Activated T-cell treated with anti-CD3 and anti-CD28 coated beads, Interleukin-2, amount 50 U/mL, for 4 hours (primary cell): ENCODE measurements around the gene TRIM8. TPM values are rescaled to one million over a fixed set of nuclear protein-coding genes. Genes with fewer than 3 reads are reported as not detected.

Experiments
- ATAC-seq, 2 donors: fragments of 200-7000 bp; cut with Tn5 transposase; one replicate each; pipeline ENCODE4 v1.10.0; 2021
- DNase-seq: peaks from one replicate; pipeline ENCODE4 v3.0.0-alpha.2; 2020
- H3K27me3 Mint-ChIP-seq: one replicate; pipeline ENCODE4 v1.8.0; 2021; ENCODE audit warnings: low read depth, mixed read lengths
- H3K36me3 Mint-ChIP-seq: one replicate; pipeline ENCODE4 v1.8.0; 2022; ENCODE audit warnings: mixed read lengths; ENCODE audit not compliant: insufficient read depth
- H3K4me1 Mint-ChIP-seq: one replicate; pipeline ENCODE4 v1.8.0; 2021; ENCODE audit warnings: low read depth, mixed read lengths
- H3K4me3 Mint-ChIP-seq: one replicate; pipeline ENCODE4 v1.8.0; 2021; ENCODE audit warnings: mild to moderate bottlenecking, moderate library complexity, mixed read lengths
- H3K9me3 Mint-ChIP-seq: one replicate; pipeline ENCODE4 v1.8.0; 2021; ENCODE audit warnings: mixed read lengths
- total RNA-seq, 3 donors: library from RNA; stranded (reverse); gene quantifications; one replicate each; pipeline ENCODE4 v1.2.1, GENCODE V29; 2021

TRIM8 gene
- total RNA-seq, 3 donors from 2014 or later: 53.9 to 67.6 (median 59.9) TPM

DNA sequence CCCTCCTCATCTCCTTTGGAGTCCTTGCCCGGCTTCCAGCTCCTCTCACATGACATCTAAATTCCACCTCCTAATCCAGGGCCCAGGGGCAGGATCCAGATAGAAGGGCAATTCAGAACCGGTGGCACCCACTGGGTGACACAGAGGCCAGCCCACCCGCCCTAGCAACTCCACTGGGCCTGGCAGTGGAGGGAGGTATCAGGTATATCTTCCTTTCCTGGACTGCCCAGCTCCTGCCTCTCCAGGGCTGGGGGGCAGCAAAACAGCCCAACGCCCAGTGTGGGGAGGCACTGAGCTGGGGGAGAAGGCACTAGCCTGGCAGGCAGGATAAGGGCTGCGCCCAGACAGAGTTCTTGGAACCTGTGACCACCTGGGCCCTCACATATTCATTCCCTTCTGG lies 10.4 kb upstream of the TRIM8 start:
- Mint-ChIP-seq H3K36me3 (no peaks in the 10 kb centered on the region), H3K27me3 (no peaks in the 10 kb centered on the region), H3K4me1 (peaks cover 42% of the 10 kb centered on the region), H3K4me3 (no peak overlapping the region), H3K9me3 (no peaks in the 10 kb centered on the region)
- no peak for DNase-seq
- no peak for ATAC-seq

DNA sequence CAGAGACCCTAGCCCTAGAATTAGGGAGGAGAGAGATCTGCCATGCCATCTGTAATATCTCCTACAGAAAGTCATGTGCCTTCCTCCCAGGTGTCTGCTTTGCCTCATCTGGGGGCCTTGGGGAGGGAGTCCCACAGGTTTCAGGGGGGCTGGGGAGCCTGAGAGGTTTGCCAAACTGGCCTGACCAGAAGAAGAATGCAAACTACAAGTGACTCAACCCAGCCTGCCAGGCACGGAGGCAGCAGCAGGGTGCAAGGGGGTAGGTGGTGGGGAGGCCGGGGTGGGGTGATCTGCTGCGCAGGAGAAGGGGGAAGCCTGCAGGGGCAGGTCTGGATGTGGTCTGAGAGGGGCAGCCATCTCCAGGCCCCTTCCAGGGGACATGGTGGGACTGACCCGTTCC lies 9.6 kb upstream of the TRIM8 start:
- no peak for DNase-seq
- no peaks in the 10 kb centered on the region for H3K9me3 Mint-ChIP-seq
- ATAC-seq: no peak
- H3K4me3 Mint-ChIP-seq: no peak overlapping the region
- H3K27me3 Mint-ChIP-seq: no peaks in the 10 kb centered on the region
- H3K36me3 Mint-ChIP-seq: no peaks in the 10 kb centered on the region
- peaks cover 42% of the 10 kb centered on the region for H3K4me1 Mint-ChIP-seq

GRCh38 chr10:102635377-102635776 lies 8.9 kb upstream of the TRIM8 start:
- no peak for DNase-seq
- peak overlapping the region; percentile 25 for H3K4me3 Mint-ChIP-seq
- no peaks in the 10 kb centered on the region for H3K36me3 Mint-ChIP-seq
- no peaks in the 10 kb centered on the region for H3K9me3 Mint-ChIP-seq
- peaks cover 42% of the 10 kb centered on the region for H3K4me1 Mint-ChIP-seq
- ATAC-seq: peak in 1 of 2 donors; percentile 32
- H3K27me3 Mint-ChIP-seq: no peaks in the 10 kb centered on the region

DNA sequence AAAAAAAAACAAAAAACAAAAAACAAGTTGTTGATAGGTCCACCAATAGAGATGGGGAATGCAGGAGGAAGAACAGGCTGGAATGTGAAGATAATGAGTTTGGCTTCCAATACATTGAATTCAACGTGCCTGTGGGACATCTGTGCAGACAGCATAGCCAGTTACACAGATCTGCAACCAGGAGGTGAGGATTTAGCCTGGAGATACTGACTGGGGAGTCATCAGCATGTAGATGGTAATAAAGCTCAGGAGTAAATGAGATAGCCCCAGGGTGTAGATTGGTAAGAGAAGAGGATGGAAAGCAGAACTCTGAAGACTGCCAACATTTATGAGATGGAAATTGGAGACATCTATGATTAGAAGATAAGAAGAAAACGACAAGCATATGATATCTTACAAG lies 4.7 kb upstream of the TRIM8 start:
- Mint-ChIP-seq H3K36me3 (no peaks in the 10 kb centered on the region), H3K9me3 (no peaks in the 10 kb centered on the region), H3K4me1 (peaks cover 26% of the 10 kb centered on the region), H3K27me3 (no peaks in the 10 kb centered on the region), H3K4me3 (no peak overlapping the region)
- no peak for ATAC-seq
- DNase-seq: no peak

- H3K4me3 Mint-ChIP-seq: peak overlapping the region; percentile 86
- H3K27me3 Mint-ChIP-seq: no peaks in the 10 kb centered on the region
- no peaks in the 10 kb centered on the region for H3K36me3 Mint-ChIP-seq
- no peak for ATAC-seq
- no peak for DNase-seq
- H3K4me1 Mint-ChIP-seq: peaks cover 17% of the 10 kb centered on the region
- no peaks in the 10 kb centered on the region for H3K9me3 Mint-ChIP-seq
Measured at GRCh38 chr10:102641402-102641801, 2.9 kb upstream of the TRIM8 start.

DNA sequence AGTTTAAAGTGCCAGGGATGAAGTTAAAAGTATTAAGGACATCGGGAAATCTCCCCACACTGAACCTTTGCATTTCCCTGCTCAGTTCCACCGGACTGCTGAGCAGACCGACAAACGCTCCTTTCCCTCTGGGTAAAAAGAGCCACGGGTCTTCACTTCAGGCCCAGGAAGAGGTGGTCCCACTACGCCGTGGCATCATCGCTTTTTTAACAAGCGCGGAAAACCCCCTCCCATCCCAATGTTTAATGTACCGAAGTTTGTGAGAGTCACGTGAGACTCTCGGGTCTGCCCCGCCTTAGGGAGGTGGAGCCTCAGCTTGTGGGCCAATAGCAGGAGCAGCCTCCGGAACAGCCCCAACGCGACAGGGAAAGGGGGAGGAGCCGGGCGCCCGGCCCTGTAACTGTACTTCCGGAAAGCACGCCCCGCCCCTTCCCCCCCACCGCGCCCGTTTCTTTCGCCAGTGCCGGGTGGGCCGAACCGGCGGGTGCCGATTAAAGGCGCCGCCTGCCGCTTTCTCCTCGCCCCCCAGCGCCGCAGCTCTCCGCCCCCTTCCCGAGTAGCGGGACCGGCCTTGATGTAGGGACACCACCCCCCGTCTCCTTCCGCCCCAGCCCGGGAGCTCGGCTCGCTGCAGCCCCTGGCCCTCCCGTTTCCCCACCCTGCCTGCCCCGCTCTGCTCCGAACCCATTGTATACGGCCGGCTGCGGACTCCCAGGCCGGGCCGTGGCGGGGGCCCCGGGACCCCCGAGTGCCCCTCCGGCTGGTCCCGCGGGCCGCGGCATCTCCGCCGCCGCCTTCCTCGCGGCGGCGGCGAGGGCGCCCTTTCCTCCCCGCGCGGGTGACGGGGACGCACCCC lies 2.2 kb upstream of the TRIM8 start:
- no peaks in the 10 kb centered on the region for H3K36me3 Mint-ChIP-seq
- ATAC-seq (peak; percentile 68 to 72), DNase-seq (peak; percentile 97)
- peaks cover 20% of the 10 kb centered on the region for H3K4me1 Mint-ChIP-seq
- H3K4me3 Mint-ChIP-seq: peak overlapping the region; percentile 86
- no peaks in the 10 kb centered on the region for H3K27me3 Mint-ChIP-seq
- no peaks in the 10 kb centered on the region for H3K9me3 Mint-ChIP-seq

DNA sequence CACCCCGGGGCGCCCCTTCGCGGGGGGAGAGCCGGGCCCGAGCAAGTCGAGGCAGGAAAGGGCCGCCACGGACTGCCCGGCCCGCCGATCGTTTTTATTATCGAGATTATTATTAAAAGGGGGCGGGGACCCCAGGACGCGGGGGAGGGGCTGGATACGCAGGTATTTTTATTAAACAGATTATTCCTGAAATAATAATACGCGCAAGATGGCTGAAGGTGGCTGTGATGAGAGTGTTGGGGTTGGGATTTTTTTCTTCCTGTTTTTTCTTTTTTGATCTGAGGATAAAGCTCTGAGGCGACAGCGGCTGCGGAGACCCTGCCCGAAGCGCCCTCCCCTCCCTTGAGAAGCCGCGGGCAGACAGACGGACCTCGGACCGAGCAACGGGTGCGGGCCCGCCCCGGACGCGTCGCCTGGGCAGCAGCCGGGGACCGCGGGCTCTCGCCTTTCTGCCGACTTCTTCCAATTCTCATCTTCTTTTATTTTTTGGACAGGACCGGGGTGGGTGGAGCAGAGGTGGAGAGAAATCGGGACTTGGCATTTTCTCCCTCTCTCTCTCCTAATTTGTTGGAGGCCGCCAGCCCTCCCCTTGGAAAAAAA lies 1.4 kb upstream of the TRIM8 start:
- no peak for ATAC-seq
- Mint-ChIP-seq H3K36me3 (no peaks in the 10 kb centered on the region), H3K9me3 (no peaks in the 10 kb centered on the region), H3K4me1 (peaks cover 27% of the 10 kb centered on the region), H3K4me3 (peak overlapping the region; percentile 85), H3K27me3 (no peaks in the 10 kb centered on the region)
- DNase-seq: peak; percentile 39

GRCh38 chr10:102643336-102644065 lies 778 bp upstream of the TRIM8 start:
- H3K27me3 Mint-ChIP-seq: no peaks in the 10 kb centered on the region
- peak; percentile 35 for DNase-seq
- no peaks in the 10 kb centered on the region for H3K9me3 Mint-ChIP-seq
- peak overlapping the region; percentile 85 for H3K4me3 Mint-ChIP-seq
- H3K36me3 Mint-ChIP-seq: no peaks in the 10 kb centered on the region
- H3K4me1 Mint-ChIP-seq: peaks cover 34% of the 10 kb centered on the region
- peak; percentile 1 for ATAC-seq

DNA sequence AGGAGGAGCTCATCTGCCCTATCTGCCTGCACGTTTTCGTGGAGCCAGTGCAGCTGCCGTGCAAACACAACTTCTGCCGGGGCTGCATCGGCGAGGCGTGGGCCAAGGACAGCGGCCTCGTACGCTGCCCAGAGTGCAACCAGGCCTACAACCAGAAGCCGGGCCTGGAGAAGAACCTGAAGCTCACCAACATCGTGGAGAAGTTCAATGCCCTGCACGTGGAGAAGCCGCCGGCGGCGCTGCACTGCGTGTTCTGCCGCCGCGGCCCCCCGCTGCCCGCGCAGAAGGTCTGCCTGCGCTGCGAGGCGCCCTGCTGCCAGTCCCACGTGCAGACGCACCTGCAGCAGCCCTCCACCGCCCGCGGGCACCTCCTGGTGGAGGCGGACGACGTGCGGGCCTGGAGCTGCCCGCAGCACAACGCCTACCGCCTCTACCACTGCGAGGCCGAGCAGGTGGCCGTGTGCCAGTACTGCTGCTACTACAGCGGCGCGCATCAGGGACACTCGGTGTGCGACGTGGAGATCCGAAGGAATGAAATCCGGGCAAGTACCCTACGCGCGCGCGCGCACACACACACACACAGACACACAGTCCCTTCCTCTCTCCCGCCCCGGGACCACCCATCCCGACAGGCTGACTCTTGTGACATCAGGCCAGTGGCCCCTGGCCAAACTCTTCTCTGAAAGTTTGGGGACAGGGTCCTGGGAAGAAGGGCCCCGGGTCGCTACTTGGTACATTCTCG lies 538 bp downstream of the TRIM8 start:
- Mint-ChIP-seq H3K9me3 (no peaks in the 10 kb centered on the region), H3K4me3 (peak overlapping the region; percentile 92), H3K36me3 (peaks cover 3% of the 10 kb centered on the region), H3K4me1 (peaks cover 44% of the 10 kb centered on the region), H3K27me3 (no peaks in the 10 kb centered on the region)
- ATAC-seq: peak; percentile 29 to 32
- peak; percentile 73 for DNase-seq

- DNase-seq (no peak), ATAC-seq (no peak)
- Mint-ChIP-seq H3K36me3 (peaks cover 3% of the 10 kb centered on the region), H3K9me3 (no peaks in the 10 kb centered on the region), H3K4me1 (peaks cover 48% of the 10 kb centered on the region), H3K27me3 (no peaks in the 10 kb centered on the region), H3K4me3 (peak overlapping the region; percentile 92)
Measured at GRCh38 chr10:102645388-102645740, 1.1 kb downstream of the TRIM8 start.

DNA sequence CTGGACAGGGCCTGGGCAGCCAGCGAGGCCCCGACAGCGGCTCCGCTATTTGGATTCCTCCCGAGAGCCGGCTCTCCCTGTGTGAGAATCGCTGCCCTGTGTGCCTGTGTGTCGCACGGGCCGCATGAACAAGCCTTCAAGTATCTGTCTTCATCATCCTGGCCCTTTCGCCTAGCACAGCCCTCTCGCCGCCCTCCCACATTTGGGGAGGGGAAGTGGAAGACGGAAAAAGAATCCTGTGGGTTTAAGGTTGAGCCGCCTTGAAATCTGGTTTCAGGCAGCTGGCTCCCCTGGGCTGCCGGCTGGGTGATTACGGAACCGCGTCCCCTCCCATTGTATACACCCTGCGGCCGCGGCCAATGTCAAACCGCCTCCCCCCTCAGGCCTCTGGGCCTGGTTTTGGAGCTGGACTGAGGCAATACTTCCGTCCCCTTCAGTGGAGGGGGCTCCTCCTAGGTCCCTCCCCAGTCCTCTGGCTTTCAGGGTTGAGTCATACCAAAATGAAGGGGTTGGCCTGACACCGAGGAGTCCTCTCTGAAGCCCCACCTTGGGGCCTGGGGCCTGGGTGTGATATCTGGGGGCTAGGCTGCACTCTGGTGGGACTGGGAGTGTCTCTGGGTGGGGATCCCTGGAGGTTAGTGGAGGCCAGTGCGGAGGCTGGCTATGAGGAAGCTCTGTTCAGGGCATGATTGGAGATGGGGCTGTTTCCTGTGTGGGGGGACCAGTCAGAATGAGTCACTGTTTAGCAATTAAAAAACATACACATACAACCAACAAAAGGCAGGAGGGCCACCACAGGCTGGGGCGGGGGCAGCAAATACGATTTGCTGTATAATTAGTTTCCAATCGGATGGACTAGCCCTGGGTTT lies 1.7 kb downstream of the TRIM8 start:
- Mint-ChIP-seq H3K4me1 (peaks cover 54% of the 10 kb centered on the region), H3K27me3 (no peaks in the 10 kb centered on the region), H3K4me3 (peak overlapping the region; percentile 92), H3K36me3 (peaks cover 3% of the 10 kb centered on the region), H3K9me3 (no peaks in the 10 kb centered on the region)
- peak; percentile 57 for DNase-seq
- peak; percentile 41 to 46 for ATAC-seq

DNA sequence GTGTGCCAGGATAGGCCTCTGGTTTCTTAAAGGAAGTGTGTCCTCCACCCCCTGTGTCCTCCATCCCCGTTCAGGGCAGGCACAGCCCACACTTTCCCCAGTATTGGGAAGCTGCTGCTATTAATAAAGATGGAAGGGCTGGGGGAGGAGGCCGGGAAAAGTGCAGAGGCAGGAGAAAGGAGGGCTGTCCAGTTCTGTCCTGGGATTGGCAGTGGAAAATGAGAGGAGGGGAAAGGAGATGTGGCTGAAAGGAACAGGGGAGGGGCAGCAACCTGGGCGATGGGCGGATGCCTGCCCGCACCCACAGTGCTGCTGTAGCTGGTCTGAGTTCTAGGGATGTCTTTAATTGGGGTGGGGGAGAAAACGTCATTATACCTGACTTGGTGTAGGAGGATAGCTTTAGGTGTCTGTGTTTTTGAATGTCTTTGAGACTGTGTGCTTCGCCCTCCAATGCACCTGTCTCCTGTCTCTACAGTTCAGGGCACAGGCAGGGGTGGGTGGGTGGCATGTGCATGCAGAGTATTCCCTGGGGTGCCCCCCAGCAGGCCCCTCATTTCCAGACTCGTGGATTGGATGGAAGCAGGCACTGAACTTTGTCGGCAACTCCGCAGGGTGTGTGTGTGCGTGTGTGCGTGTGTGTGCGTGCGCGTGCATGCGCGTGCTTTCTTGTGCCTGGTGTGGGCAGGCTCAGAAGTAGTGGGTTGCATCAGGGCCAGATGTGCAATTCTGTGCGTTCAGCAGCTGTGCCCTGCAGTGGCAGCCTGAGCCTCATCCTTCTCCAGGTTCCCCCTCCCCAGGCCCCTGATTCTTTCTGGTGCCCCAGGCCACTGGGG lies 2.5 kb downstream of the TRIM8 start:
- H3K4me1 Mint-ChIP-seq: peaks cover 57% of the 10 kb centered on the region
- no peaks in the 10 kb centered on the region for H3K27me3 Mint-ChIP-seq
- DNase-seq (peak; percentile 35), ATAC-seq (no peak)
- H3K4me3 Mint-ChIP-seq: peak overlapping the region; percentile 92
- H3K9me3 Mint-ChIP-seq: no peaks in the 10 kb centered on the region
- H3K36me3 Mint-ChIP-seq: peaks cover 3% of the 10 kb centered on the region
